ENCODE results near the gene ADAT3.

Gene ADAT3

DNA sequence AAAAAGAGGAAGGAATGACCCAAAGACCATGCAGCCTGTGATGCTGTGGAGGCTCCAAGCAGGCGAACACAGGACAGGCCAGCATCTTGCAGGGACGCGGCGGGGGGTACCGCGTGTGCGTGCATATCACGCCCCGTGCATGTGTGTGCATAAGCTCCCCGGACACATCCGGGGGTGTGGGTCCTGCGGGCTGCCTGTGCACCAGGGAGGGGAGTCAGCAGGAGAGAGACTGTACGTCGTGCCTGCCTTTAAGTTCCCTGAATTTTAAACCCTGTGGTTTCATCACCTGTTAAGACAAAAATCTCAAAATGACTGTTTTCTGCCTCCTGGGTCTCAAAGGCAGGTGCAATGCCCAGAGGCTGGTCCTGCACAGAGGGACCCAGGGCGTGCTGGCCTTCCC lies 16.6 kb downstream of the ADAT3 start:
- no peaks in the 10 kb centered on the region for H3K4me1 ChIP-seq (ENCODE audit: control insufficient read depth, insufficient read depth, low read length)
- H3K36me3 ChIP-seq (ENCODE audit: control insufficient read depth in 2 of 2, insufficient read depth in 1 of 2, low read length in 2 of 2), result peaks cover 0 to 63% of the 10 kb centered on the region in 2 experiments; a peak in 2 of 3 replicates
- no peak overlapping the region for H3K27ac ChIP-seq (ENCODE audit: extremely low read depth, low read depth, low read length)
- CTCF ChIA-PET, result no interaction called here
- H3K9me3 ChIP-seq (ENCODE audit: control insufficient read depth, insufficient read depth, low read depth, low read length), result no peaks in the 10 kb centered on the region
- TF ChIP-seq, protein P1, sequence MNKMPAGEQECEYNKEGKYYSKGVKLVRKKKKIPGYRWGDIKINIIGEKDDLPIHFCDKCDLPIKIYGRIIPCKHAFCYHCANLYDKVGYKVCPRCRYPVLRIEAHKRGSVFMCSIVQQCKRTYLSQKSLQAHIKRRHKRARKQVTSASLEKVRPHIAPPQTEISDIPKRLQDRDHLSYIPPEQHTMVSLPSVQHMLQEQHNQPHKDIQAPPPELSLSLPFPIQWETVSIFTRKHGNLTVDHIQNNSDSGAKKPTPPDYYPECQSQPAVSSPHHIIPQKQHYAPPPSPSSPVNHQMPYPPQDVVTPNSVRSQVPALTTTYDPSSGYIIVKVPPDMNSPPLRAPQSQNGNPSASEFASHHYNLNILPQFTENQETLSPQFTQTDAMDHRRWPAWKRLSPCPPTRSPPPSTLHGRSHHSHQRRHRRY (tag by site-specific recombination; IDR thresholded peaks at IDR 0.05), result no peak
- TF ChIP-seq ZNF133 (tag by site-specific recombination; IDR thresholded peaks at IDR 0.05) (no peak), ZNF362 (tag by site-specific recombination; IDR thresholded peaks at IDR 0.05) (no peak), ZNF571 (tag by site-specific recombination; IDR thresholded peaks at IDR 0.05) (no peak), ZNF2 (tag by site-specific recombination; IDR thresholded peaks at IDR 0.05) (no peak), ZNF391 (tag by site-specific recombination; IDR thresholded peaks at IDR 0.05; ENCODE audit: borderline replicate concordance, low read depth) (no peak), ZNF677 (tag by site-specific recombination; IDR thresholded peaks at IDR 0.05) (no peak), KLF17 (tag by site-specific recombination; IDR thresholded peaks at IDR 0.05) (no peak), GLI4 (tag by site-specific recombination; IDR thresholded peaks at IDR 0.05) (no peak), ZNF529 (tag by site-specific recombination; IDR thresholded peaks at IDR 0.05; ENCODE audit: insufficient replicate concordance) (no peak), ZNF239 (tag by site-specific recombination; IDR thresholded peaks at IDR 0.05) (no peak), ZFP37 (tag by site-specific recombination; IDR thresholded peaks at IDR 0.05) (no peak), ZNF692 (tag by site-specific recombination; IDR thresholded peaks at IDR 0.05) (no peak)
- TF ChIP-seq, protein P2, sequence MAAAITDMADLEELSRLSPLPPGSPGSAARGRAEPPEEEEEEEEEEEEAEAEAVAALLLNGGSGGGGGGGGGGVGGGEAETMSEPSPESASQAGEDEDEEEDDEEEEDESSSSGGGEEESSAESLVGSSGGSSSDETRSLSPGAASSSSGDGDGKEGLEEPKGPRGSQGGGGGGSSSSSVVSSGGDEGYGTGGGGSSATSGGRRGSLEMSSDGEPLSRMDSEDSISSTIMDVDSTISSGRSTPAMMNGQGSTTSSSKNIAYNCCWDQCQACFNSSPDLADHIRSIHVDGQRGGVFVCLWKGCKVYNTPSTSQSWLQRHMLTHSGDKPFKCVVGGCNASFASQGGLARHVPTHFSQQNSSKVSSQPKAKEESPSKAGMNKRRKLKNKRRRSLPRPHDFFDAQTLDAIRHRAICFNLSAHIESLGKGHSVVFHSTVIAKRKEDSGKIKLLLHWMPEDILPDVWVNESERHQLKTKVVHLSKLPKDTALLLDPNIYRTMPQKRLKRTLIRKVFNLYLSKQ (tag by site-specific recombination; IDR thresholded peaks at IDR 0.05; ENCODE audit: borderline replicate concordance), result no peak
- TF ChIP-seq, protein P3, sequence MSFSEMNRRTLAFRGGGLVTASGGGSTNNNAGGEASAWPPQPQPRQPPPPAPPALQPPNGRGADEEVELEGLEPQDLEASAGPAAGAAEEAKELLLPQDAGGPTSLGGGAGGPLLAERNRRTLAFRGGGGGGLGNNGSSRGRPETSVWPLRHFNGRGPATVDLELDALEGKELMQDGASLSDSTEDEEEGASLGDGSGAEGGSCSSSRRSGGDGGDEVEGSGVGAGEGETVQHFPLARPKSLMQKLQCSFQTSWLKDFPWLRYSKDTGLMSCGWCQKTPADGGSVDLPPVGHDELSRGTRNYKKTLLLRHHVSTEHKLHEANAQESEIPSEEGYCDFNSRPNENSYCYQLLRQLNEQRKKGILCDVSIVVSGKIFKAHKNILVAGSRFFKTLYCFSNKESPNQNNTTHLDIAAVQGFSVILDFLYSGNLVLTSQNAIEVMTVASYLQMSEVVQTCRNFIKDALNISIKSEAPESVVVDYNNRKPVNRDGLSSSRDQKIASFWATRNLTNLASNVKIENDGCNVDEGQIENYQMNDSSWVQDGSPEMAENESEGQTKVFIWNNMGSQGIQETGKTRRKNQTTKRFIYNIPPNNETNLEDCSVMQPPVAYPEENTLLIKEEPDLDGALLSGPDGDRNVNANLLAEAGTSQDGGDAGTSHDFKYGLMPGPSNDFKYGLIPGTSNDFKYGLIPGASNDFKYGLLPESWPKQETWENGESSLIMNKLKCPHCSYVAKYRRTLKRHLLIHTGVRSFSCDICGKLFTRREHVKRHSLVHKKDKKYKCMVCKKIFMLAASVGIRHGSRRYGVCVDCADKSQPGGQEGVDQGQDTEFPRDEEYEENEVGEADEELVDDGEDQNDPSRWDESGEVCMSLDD (tag by site-specific recombination; IDR thresholded peaks at IDR 0.05), result no peak
- H3K4me3 ChIP-seq (ENCODE audit: low read depth, low read length), result no peak overlapping the region
- POLR2A ChIA-PET, result no interaction called here

DNA sequence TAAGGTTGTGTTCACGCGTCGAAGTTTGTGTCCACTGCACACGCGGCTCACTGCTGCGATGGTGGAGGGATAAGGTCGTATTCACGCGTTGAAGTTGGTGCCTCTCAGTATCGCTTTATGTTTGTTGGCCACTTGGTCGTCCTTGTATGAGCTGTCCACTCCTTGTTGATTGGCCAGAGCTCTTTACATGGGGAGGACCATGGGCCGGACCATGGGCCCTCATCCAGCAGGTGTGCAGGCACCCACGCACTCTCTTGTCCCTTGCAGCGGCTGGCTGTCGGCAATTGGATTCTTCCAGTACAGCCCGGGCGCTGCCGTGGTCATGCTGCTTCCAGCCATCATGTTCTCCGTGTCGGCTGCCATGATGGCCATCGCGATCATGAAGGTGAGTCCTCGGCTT lies 17.6 kb downstream of the ADAT3 start:
- POLR2A ChIA-PET, result interaction anchor here (0.6 kb wide), 1 partner anchor 46 kb away, joined by 4 read pairs; no protein-coding TSS in a partner anchor
- H3K4me3 ChIP-seq (ENCODE audit: low read depth, low read length), result no peak overlapping the region
- H3K27ac ChIP-seq (ENCODE audit: extremely low read depth, low read depth, low read length), result no peak overlapping the region
- H3K36me3 ChIP-seq (ENCODE audit: control insufficient read depth in 2 of 2, insufficient read depth in 1 of 2, low read length in 2 of 2), result peaks cover 0 to 57% of the 10 kb centered on the region in 2 experiments; a peak in 2 of 3 replicates
- no peaks in the 10 kb centered on the region for H3K9me3 ChIP-seq (ENCODE audit: control insufficient read depth, insufficient read depth, low read depth, low read length)
- H3K4me1 ChIP-seq (ENCODE audit: control insufficient read depth, insufficient read depth, low read length), result no peaks in the 10 kb centered on the region
- CTCF ChIA-PET, result no interaction called here
- TF ChIP-seq, protein P4, sequence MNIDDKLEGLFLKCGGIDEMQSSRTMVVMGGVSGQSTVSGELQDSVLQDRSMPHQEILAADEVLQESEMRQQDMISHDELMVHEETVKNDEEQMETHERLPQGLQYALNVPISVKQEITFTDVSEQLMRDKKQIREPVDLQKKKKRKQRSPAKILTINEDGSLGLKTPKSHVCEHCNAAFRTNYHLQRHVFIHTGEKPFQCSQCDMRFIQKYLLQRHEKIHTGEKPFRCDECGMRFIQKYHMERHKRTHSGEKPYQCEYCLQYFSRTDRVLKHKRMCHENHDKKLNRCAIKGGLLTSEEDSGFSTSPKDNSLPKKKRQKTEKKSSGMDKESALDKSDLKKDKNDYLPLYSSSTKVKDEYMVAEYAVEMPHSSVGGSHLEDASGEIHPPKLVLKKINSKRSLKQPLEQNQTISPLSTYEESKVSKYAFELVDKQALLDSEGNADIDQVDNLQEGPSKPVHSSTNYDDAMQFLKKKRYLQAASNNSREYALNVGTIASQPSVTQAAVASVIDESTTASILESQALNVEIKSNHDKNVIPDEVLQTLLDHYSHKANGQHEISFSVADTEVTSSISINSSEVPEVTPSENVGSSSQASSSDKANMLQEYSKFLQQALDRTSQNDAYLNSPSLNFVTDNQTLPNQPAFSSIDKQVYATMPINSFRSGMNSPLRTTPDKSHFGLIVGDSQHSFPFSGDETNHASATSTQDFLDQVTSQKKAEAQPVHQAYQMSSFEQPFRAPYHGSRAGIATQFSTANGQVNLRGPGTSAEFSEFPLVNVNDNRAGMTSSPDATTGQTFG (tag by site-specific recombination; IDR thresholded peaks at IDR 0.05; ENCODE audit: borderline replicate concordance), result no peak
- no peak for TF ChIP-seq FEZF1 (tag by site-specific recombination; IDR thresholded peaks at IDR 0.05)
- TF ChIP-seq OVOL3 (tag by site-specific recombination; IDR thresholded peaks at IDR 0.05), result no peak
- no peak for TF ChIP-seq ZNF791 (tag by site-specific recombination; IDR thresholded peaks at IDR 0.05)
- TF ChIP-seq RBAK (tag by site-specific recombination; IDR thresholded peaks at IDR 0.05), result no peak
- TF ChIP-seq, protein P5, sequence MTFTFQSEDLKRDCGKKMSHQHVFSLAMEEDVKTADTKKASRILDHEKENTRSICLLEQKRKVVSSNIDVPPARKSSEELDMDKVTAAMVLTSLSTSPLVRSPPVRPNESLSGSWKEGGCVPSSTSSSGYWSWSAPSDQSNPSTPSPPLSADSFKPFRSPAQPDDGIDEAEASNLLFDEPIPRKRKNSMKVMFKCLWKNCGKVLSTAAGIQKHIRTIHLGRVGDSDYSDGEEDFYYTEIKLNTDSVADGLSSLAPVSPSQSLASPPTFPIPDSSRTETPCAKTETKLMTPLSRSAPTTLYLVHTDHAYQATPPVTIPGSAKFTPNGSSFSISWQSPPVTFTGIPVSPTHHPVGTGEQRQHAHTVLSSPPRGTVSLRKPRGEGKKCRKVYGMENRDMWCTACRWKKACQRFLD (tag by site-specific recombination; IDR thresholded peaks at IDR 0.05), result no peak
- TF ChIP-seq ZNF510 (tag by site-specific recombination; IDR thresholded peaks at IDR 0.05; ENCODE audit: insufficient replicate concordance), result no peak
- no peak for TF ChIP-seq ZNF221 (tag by site-specific recombination; IDR thresholded peaks at IDR 0.05; ENCODE audit: borderline replicate concordance)
